SK-N-SH treated with all-trans-retinoic acid at 6 μM for 48 hours (cell line): ENCODE data around the gene PACS1.

Source experiments
- ATAC-seq: fragments of 200-7000 bp; cut with Tn5 transposase; 3 replicates; pipeline ENCODE4 v1.9.1; 2020; ENCODE audit warnings: mild to moderate bottlenecking, moderate library complexity
- ARNTL ChIP-seq: fragments of 450-650 bp; formaldehyde crosslinking; IDR thresholded peaks from 2 replicates; pipeline ENCODE4 v1.5.0; 2020; ENCODE audit warnings: low read depth, mild to moderate bottlenecking, moderate library complexity, borderline replicate concordance
- CREB5 ChIP-seq: fragments of 250-450 bp; sonication (Bioruptor Pico); IDR thresholded peaks from 2 replicates; pipeline ENCODE4 v1.5.1; 2020; ENCODE audit warnings: low read depth, mild to moderate bottlenecking, moderate library complexity
- CSDC2 ChIP-seq: fragments of 250-450 bp; sonication (Bioruptor Pico); IDR thresholded peaks from 2 replicates; pipeline ENCODE4 v1.5.0; 2020; ENCODE audit warnings: mild to moderate bottlenecking, moderate library complexity
- ESRRG ChIP-seq: fragments of 250-450 bp; sonication (Bioruptor Pico); IDR thresholded peaks from 2 replicates; pipeline ENCODE4 v1.6.1; 2021; ENCODE audit warnings: mild to moderate bottlenecking
- GLIS3 ChIP-seq: fragments of 250-450 bp; sonication (Bioruptor Pico); IDR thresholded peaks from 2 replicates; pipeline ENCODE4 v1.5.0; 2020; ENCODE audit warnings: mild to moderate bottlenecking, moderate library complexity
- OSR1 ChIP-seq: fragments of 250-450 bp; sonication (Bioruptor Pico); IDR thresholded peaks from 2 replicates; pipeline ENCODE4 v1.8.0; 2022; ENCODE audit warnings: moderate library complexity, mild to moderate bottlenecking, inconsistent platforms
- POU6F1 ChIP-seq: fragments of 250-450 bp; sonication (Bioruptor Pico); IDR thresholded peaks from 2 replicates; pipeline ENCODE4 v1.8.0; 2021; ENCODE audit warnings: low read depth, mild to moderate bottlenecking, moderate library complexity, borderline replicate concordance
- PPARA ChIP-seq: fragments of 250-450 bp; sonication (Bioruptor Pico); IDR thresholded peaks from 2 replicates; pipeline ENCODE4 v1.5.0; 2020; ENCODE audit warnings: mild to moderate bottlenecking, borderline replicate concordance
- RARB ChIP-seq: fragments of 250-450 bp; sonication (Bioruptor Pico); IDR thresholded peaks from 2 replicates; pipeline ENCODE4 v1.8.0; 2021; ENCODE audit warnings: mild to moderate bottlenecking, moderate library complexity
- SNAI2 ChIP-seq: fragments of 250-450 bp; sonication (Bioruptor Pico); IDR thresholded peaks from 2 replicates; pipeline ENCODE4 v1.5.0; 2020; ENCODE audit warnings: mild to moderate bottlenecking, moderate library complexity
- TCF4 ChIP-seq: fragments of 250-450 bp; sonication (Bioruptor Pico); IDR thresholded peaks from 2 replicates; pipeline ENCODE4 v1.8.0; 2021; ENCODE audit warnings: mild to moderate bottlenecking, moderate library complexity, borderline replicate concordance
- TOX ChIP-seq: fragments of 250-450 bp; sonication (Bioruptor Pico); IDR thresholded peaks from 2 replicates; pipeline ENCODE4 v1.8.0; 2021; ENCODE audit warnings: mild to moderate bottlenecking, moderate library complexity, borderline replicate concordance
- TSHZ2 ChIP-seq: fragments of 250-450 bp; sonication (Bioruptor Pico); IDR thresholded peaks from 2 replicates; pipeline ENCODE4 v1.5.0; 2020; ENCODE audit warnings: mild to moderate bottlenecking, moderate library complexity
- ZC3H10 ChIP-seq: fragments of 250-450 bp; sonication (Bioruptor Pico); IDR thresholded peaks from 2 replicates; pipeline ENCODE4 v1.5.1; 2021; ENCODE audit warnings: mild to moderate bottlenecking, moderate library complexity
- ZFP3 ChIP-seq: fragments of 250-450 bp; sonication (Bioruptor Pico); IDR thresholded peaks from 2 replicates; pipeline ENCODE4 v1.5.0; 2020; ENCODE audit warnings: mild to moderate bottlenecking, moderate library complexity
- ZFP30 ChIP-seq: fragments of 450-650 bp; formaldehyde crosslinking; IDR thresholded peaks from 2 replicates; pipeline ENCODE4 v1.5.0; 2022; ENCODE audit warnings: mild to moderate bottlenecking, moderate library complexity
- ZNF565 ChIP-seq: fragments of 450-650 bp; formaldehyde crosslinking; conservative IDR thresholded peaks from 2 replicates; pipeline ENCODE4 v1.5.0; 2020; ENCODE audit warnings: low read depth, mild to moderate bottlenecking, moderate library complexity
- ZNF70 ChIP-seq: fragments of 450-650 bp; formaldehyde crosslinking; IDR thresholded peaks from 2 replicates; pipeline ENCODE4 v1.5.0; 2020; ENCODE audit warnings: mild to moderate bottlenecking, moderate library complexity
- ZNF8 ChIP-seq: fragments of 450-650 bp; formaldehyde crosslinking; IDR thresholded peaks from 2 replicates; pipeline ENCODE4 v1.5.0; 2020; ENCODE audit warnings: mild to moderate bottlenecking, moderate library complexity
- TF ChIP-seq, protein P1 (sequence below): fragments of 250-450 bp; sonication (Bioruptor Pico); IDR thresholded peaks from 2 replicates; pipeline ENCODE4 v1.5.1; 2021; ENCODE audit warnings: mild to moderate bottlenecking, moderate library complexity
- TF ChIP-seq, protein P2 (sequence below): fragments of 250-450 bp; sonication (Bioruptor Pico); IDR thresholded peaks from 2 replicates; pipeline ENCODE4 v1.8.0; 2020; ENCODE audit warnings: mild to moderate bottlenecking, moderate library complexity, borderline replicate concordance

PACS1 gene

DNA sequence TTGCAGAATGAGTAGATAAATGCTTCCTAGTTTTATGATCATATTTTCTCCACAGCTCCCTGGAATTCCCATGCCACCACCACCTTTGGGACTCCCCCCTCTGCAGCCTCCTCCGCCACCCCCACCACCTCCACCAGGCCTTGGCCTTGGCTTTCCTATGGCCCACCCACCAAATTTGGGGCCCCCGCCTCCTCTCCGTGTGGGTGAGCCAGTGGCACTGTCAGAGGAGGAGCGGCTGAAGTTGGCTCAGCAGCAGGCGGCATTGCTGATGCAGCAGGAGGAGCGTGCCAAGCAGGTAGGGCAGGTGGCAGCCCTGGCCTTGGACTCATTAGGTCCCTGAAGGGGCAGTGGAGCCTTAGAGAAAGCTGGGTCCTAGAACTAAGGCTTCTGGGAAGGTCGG is 15.1 kb upstream of the PACS1 start:
- TF ChIP-seq ZNF565 (CRISPR knock-in tag) (no peak), ARNTL (CRISPR knock-in tag) (no peak), CSDC2 (CRISPR knock-in tag) (no peak), ZC3H10 (CRISPR knock-in tag) (no peak), ZFP30 (CRISPR knock-in tag) (no peak), ZNF8 (CRISPR knock-in tag) (no peak), ZNF70 (CRISPR knock-in tag) (no peak), TSHZ2 (CRISPR knock-in tag) (no peak), GLIS3 (CRISPR knock-in tag) (no peak)
- TF ChIP-seq, protein P1, sequence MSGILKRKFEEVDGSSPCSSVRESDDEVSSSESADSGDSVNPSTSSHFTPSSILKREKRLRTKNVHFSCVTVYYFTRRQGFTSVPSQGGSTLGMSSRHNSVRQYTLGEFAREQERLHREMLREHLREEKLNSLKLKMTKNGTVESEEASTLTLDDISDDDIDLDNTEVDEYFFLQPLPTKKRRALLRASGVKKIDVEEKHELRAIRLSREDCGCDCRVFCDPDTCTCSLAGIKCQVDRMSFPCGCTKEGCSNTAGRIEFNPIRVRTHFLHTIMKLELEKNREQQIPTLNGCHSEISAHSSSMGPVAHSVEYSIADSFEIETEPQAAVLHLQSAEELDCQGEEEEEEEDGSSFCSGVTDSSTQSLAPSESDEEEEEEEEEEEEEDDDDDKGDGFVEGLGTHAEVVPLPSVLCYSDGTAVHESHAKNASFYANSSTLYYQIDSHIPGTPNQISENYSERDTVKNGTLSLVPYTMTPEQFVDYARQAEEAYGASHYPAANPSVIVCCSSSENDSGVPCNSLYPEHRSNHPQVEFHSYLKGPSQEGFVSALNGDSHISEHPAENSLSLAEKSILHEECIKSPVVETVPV (CRISPR knock-in tag), result no peak
- no peak for ATAC-seq

DNA sequence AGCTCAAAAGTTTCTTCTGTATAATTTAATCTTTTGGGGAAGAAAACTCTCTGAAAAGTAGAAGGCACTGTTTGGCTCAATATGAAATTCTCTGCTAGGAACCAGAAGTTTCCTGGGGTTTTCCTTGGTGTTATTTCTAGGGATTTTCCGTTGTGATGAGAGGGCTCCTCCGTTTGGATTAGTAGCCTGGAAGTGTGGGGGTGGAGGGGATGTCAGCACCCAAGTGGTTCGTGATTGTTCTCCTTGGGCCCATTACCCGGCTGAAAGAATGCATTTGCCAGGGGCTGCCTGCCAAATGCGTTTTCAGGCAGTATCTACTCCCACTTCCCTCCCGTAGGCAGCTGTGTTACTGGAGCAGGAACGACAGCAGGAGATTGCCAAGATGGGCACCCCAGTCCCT is 13.6 kb upstream of the PACS1 start:
- no peak for TF ChIP-seq TSHZ2 (CRISPR knock-in tag)
- no peak for TF ChIP-seq SNAI2 (CRISPR knock-in tag)
- TF ChIP-seq ZNF8 (CRISPR knock-in tag), result no peak
- no peak for TF ChIP-seq TOX
- TF ChIP-seq ZFP30 (CRISPR knock-in tag), result no peak
- no peak for TF ChIP-seq RARB
- no peak for TF ChIP-seq ZFP3 (CRISPR knock-in tag)
- ATAC-seq, result no peak

GRCh38 chr11:66059966-66060680 is 9.9 kb upstream of the PACS1 start:
- TF ChIP-seq TOX (no peak), ZC3H10 (CRISPR knock-in tag) (no peak), ARNTL (CRISPR knock-in tag) (no peak), ZNF565 (CRISPR knock-in tag) (no peak), ZFP3 (CRISPR knock-in tag) (no peak), OSR1 (CRISPR knock-in tag) (no peak), CSDC2 (CRISPR knock-in tag) (no peak), ZNF70 (CRISPR knock-in tag) (no peak), ESRRG (CRISPR knock-in tag) (no peak), TCF4 (CRISPR knock-in tag) (no peak), CREB5 (CRISPR knock-in tag) (no peak), PPARA (CRISPR knock-in tag) (no peak), SNAI2 (CRISPR knock-in tag) (no peak), RARB (no peak), POU6F1 (no peak), ZNF8 (CRISPR knock-in tag) (no peak)
- TF ChIP-seq, protein P2, sequence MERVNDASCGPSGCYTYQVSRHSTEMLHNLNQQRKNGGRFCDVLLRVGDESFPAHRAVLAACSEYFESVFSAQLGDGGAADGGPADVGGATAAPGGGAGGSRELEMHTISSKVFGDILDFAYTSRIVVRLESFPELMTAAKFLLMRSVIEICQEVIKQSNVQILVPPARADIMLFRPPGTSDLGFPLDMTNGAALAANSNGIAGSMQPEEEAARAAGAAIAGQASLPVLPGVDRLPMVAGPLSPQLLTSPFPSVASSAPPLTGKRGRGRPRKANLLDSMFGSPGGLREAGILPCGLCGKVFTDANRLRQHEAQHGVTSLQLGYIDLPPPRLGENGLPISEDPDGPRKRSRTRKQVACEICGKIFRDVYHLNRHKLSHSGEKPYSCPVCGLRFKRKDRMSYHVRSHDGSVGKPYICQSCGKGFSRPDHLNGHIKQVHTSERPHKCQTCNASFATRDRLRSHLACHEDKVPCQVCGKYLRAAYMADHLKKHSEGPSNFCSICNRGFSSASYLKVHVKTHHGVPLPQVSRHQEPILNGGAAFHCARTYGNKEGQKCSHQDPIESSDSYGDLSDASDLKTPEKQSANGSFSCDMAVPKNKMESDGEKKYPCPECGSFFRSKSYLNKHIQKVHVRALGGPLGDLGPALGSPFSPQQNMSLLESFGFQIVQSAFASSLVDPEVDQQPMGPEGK (CRISPR knock-in tag), result no peak
- TF ChIP-seq, all 23 proteins: peak for 0
- ATAC-seq, result no peak
